DND-41 (cell line): Measurements from ENCODE around the gene ANKLE2.

Experiments used
- ATAC-seq: fragments of 200-7000 bp; cut with Tn5 transposase; 3 replicates; pipeline ENCODE4 v1.9.1; 2021; ENCODE audit warnings: low read depth; ENCODE audit not compliant: insufficient read depth
- DNase-seq: peaks from one replicate; pipeline ENCODE4 v3.0.0-alpha.2; 2020
- H2AFZ ChIP-seq: 2 replicates; pipeline ENCODE4 v1.6.0; 2012; ENCODE audit warnings: low read depth, low read length
- H3K27ac ChIP-seq: 2 replicates; pipeline ENCODE4 v1.5.1; 2012; ENCODE audit warnings: low read length, inconsistent platforms
- H3K27me3 ChIP-seq: fragments of 200-600 bp; sonication (generic); 2 replicates; pipeline ENCODE4 v1.6.0; 2012; ENCODE audit warnings: low read length, mild to moderate bottlenecking, inconsistent platforms; ENCODE audit not compliant: insufficient read depth, poor library complexity
- H3K36me3 ChIP-seq: 2 replicates; pipeline ENCODE4 v1.5.1; 2012; ENCODE audit warnings: low read length, inconsistent platforms; ENCODE audit not compliant: insufficient read depth
- H3K4me1 ChIP-seq: 2 replicates; pipeline ENCODE4 v1.5.1; 2012; ENCODE audit warnings: mild to moderate bottlenecking, low read length; ENCODE audit not compliant: insufficient read depth
- H3K4me2 ChIP-seq: 2 replicates; pipeline ENCODE4 v1.6.0; 2012; ENCODE audit warnings: mild to moderate bottlenecking, moderate library complexity, low read length, inconsistent platforms; ENCODE audit not compliant: insufficient read depth
- H3K4me3 ChIP-seq, 2 experiments: fragments of 200-600 bp in 1 of 2; shearing (Covaris generic) in 1 of 2; 2 replicates each; pipeline ENCODE4 v1.5.1; 2012 to 2016; ENCODE audit warnings: inconsistent platforms in 2 of 2, low read length in 2 of 2, mild to moderate bottlenecking in 2 of 2, low read depth in 1 of 2, moderate library complexity in 1 of 2
- H3K79me2 ChIP-seq: 2 replicates; pipeline ENCODE4 v1.6.0; 2012; ENCODE audit warnings: low read length, inconsistent platforms; ENCODE audit not compliant: insufficient read depth
- H3K9ac ChIP-seq: 2 replicates; pipeline ENCODE4 v1.6.0; 2012; ENCODE audit warnings: low read depth, mild to moderate bottlenecking, inconsistent platforms, low read length, moderate library complexity
- H3K9me3 ChIP-seq: 2 replicates; pipeline ENCODE4 v1.5.1; 2012; ENCODE audit warnings: low read length, moderate library complexity, mild to moderate bottlenecking, inconsistent platforms; ENCODE audit not compliant: insufficient read depth, severe bottlenecking
- H4K20me1 ChIP-seq: 2 replicates; pipeline ENCODE4 v1.6.0; 2012; ENCODE audit warnings: low read length; ENCODE audit not compliant: insufficient read depth
- CTCF ChIP-seq: IDR thresholded peaks from 2 replicates; pipeline ENCODE4 v1.5.1; 2012; ENCODE audit warnings: borderline replicate concordance, low read length, moderate library complexity, mild to moderate bottlenecking; ENCODE audit not compliant: poor library complexity, severe bottlenecking; ENCODE audit errors: extremely low read depth
- EZH2 ChIP-seq: IDR thresholded peaks from 3 replicates; pipeline ENCODE4 v1.6.1; 2012; ENCODE audit warnings: borderline replicate concordance, low read depth, mild to moderate bottlenecking, moderate library complexity, low read length, inconsistent platforms; ENCODE audit not compliant: severe bottlenecking

The ANKLE2 gene

GRCh38 chr12:132690112-132690511, 71.5 kb downstream of the ANKLE2 start:
- peaks cover 48% of the 10 kb centered on the region for H3K79me2 ChIP-seq
- no peak for DNase-seq
- peaks cover 37% of the 10 kb centered on the region for H3K36me3 ChIP-seq
- H3K9me3 ChIP-seq: no peaks in the 10 kb centered on the region
- no peak overlapping the region for H2AFZ ChIP-seq
- ATAC-seq: no peak
- H3K9ac ChIP-seq: peak overlapping the region; percentile 38
- H3K27me3 ChIP-seq: no peaks in the 10 kb centered on the region
- H3K4me2 ChIP-seq: peak overlapping the region; percentile 60
- H3K4me3 ChIP-seq: no peak overlapping the region
- H3K27ac ChIP-seq: no peak overlapping the region
- peaks cover 24% of the 10 kb centered on the region for H4K20me1 ChIP-seq
- TF ChIP-seq EZH2: no peak
- TF ChIP-seq CTCF: no peak
- H3K4me1 ChIP-seq: peaks cover 21% of the 10 kb centered on the region

- DNase-seq (no peak), ATAC-seq (no peak)
- H3K79me2 ChIP-seq: peaks cover 51% of the 10 kb centered on the region
- peaks cover 26% of the 10 kb centered on the region for H4K20me1 ChIP-seq
- no peak for TF ChIP-seq EZH2
- H3K9me3 ChIP-seq: no peaks in the 10 kb centered on the region
- H3K4me1 ChIP-seq: peaks cover 24% of the 10 kb centered on the region
- peaks cover 34% of the 10 kb centered on the region for H3K36me3 ChIP-seq
- peak overlapping the region; percentile 60 for H3K4me2 ChIP-seq
- H3K9ac ChIP-seq: peak overlapping the region; percentile 38
- H3K4me3 ChIP-seq: peak overlapping the region in 1 of 2 experiments; percentile 43; a peak in 2 of 4 replicates
- H2AFZ ChIP-seq: no peak overlapping the region
- H3K27me3 ChIP-seq: no peaks in the 10 kb centered on the region
- peak overlapping the region; percentile 36; the same call in 1 of the 2 replicates for H3K27ac ChIP-seq
Observed at GRCh38 chr12:132689227-132689626, 72.4 kb downstream of the ANKLE2 start.

GRCh38 chr12:132687211-132688164, 74.1 kb downstream of the ANKLE2 start, which contains the start of the genes POLE and PXMP2:
POLE (minus strand) TSS chr12:132687342; CDS start chr12:132687315, 27 bp downstream.
PXMP2 (plus strand) TSS chr12:132687587; CDS start chr12:132687671, 84 bp downstream.
- Histone ChIP-seq H3K9ac (peak within 1 kb of the TSS; percentile 99), H3K79me2 (peaks cover 66% of the 10 kb centered on the region), H3K9me3 (no peaks in the 10 kb centered on the region), H2AFZ (peak within 1 kb of the TSS; percentile 86), H4K20me1 (peaks cover 38% of the 10 kb centered on the region), H3K36me3 (peaks cover 38% of the 10 kb centered on the region), H3K4me3 (peak within 1 kb of the TSS; percentile 82 to 92), H3K4me2 (peak within 1 kb of the TSS; percentile 64), H3K27ac (peak within 1 kb of the TSS; percentile 89), H3K27me3 (no peaks in the 10 kb centered on the region), H3K4me1 (peaks cover 30% of the 10 kb centered on the region)
- DNase-seq: peak; percentile 97
- TF ChIP-seq EZH2 (no peak), CTCF (peak; percentile 9)
- peak; percentile 94 for ATAC-seq

GRCh38 chr12:132686825-132687210, 74.8 kb downstream of the ANKLE2 start:
- H4K20me1 ChIP-seq: peaks cover 41% of the 10 kb centered on the region
- peak overlapping the region; percentile 89 for H3K27ac ChIP-seq
- peak overlapping the region; percentile 82 for H3K4me3 ChIP-seq
- H3K4me1 ChIP-seq: peaks cover 30% of the 10 kb centered on the region
- DNase-seq: peak; percentile 47
- TF ChIP-seq EZH2: no peak
- no peak for TF ChIP-seq CTCF
- peaks cover 37% of the 10 kb centered on the region for H3K36me3 ChIP-seq
- ATAC-seq: peak; percentile 56
- H3K79me2 ChIP-seq: peaks cover 72% of the 10 kb centered on the region
- no peaks in the 10 kb centered on the region for H3K9me3 ChIP-seq
- no peaks in the 10 kb centered on the region for H3K27me3 ChIP-seq
- H2AFZ ChIP-seq: peak overlapping the region; percentile 64
- peak overlapping the region; percentile 64 for H3K4me2 ChIP-seq
- H3K9ac ChIP-seq: peak overlapping the region; percentile 99
